ENCODE results near the gene FLOT1. TPM values are rescaled to one million over a fixed set of nuclear protein-coding genes. Genes with fewer than 3 reads are reported as not detected.
"Not testable (repeated sequence)": the region's sequence is repeated elsewhere in the genome, so short reads cannot be mapped to it uniquely, and the experiment has no call there.

The FLOT1 gene
- total RNA-seq, 2 experiments from 2014 or later = 31.6 TPM

DNA sequence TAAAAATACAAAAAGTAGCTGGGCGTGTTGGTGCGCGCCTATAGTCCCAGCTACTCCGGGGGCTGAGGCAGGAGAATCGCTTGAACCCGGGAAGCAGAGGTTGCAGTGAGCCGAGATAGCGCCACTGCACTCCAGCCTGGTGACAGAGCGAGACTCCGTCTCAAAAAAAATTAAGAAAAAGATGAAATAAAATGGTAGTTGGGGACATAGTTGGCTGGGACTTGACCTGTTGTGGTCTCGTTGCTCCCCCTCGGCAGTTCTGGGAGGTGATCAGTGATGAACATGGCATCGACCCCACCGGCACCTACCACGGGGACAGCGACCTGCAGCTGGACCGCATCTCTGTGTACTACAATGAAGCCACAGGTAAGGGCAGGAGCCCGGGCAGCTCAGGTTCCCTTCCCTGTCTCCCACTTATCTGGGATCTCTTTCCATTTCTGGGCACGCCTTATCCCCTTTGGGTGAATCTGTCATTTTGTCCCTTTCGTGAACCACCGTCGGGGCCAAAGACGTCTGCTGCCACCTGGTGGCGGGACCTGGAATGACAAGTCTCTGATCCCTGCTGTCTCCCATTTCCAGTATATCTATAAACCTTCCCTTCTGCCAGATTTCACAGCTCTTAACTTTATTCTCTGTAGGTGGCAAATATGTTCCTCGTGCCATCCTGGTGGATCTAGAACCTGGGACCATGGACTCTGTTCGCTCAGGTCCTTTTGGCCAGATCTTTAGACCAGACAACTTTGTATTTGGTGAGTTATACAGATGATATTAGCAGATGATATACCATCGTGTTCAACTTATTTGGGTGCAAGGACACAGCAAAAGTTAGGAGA, 20.0 kb downstream of the FLOT1 start:
- H3K27me3 Mint-ChIP-seq = no peaks in the 10 kb centered on the region
- Histone ChIP-seq H3K4me1 (ENCODE audit: insufficient read depth, low read length) (peaks cover 66% of the 10 kb centered on the region), H3K36me3 (ENCODE audit: insufficient read depth, low read length) (peaks cover 50% of the 10 kb centered on the region), H3K27ac (ENCODE audit: low read depth in 1 of 2, low read length in 2 of 2) (peak overlapping the region in 1 of 2 donors; percentile 85), H3K27me3 (ENCODE audit: control insufficient read depth in 1 of 2, insufficient read depth in 2 of 2, low read length in 2 of 2) (no peaks in the 10 kb centered on the region), H3K4me3 (ENCODE audit: low read length) (peak overlapping the region; percentile 63), H3K9me3 (ENCODE audit: control insufficient read depth in 1 of 2, insufficient read depth in 1 of 2, low read length in 2 of 2) (no peaks in the 10 kb centered on the region)
- ATAC-seq (ENCODE audit: poor library complexity) (no peak), DNase-seq (peak; percentile 71 to 93 (median 86))
- ChIA-PET CTCF (interaction anchor here (0.5 to 20.2 kb wide), 18 partner anchors 9 to 269 kb away, joined by 3 to 526 read pairs (median 6); partner anchors contain the start of genes ABCF1, ATAT1, DHX16 and MRPS18B), POLR2A (interaction anchor here (0.5 to 11.0 kb wide), 20 partner anchors 9 to 256 kb away, joined by 3 to 381 read pairs (median 6); partner anchors contain the start of genes ABCF1, DHX16, FLOT1 and MRPS18B)
- peak overlapping the region; percentile 99 for H3K4me3 Mint-ChIP-seq
- TF ChIP-seq, protein P1, sequence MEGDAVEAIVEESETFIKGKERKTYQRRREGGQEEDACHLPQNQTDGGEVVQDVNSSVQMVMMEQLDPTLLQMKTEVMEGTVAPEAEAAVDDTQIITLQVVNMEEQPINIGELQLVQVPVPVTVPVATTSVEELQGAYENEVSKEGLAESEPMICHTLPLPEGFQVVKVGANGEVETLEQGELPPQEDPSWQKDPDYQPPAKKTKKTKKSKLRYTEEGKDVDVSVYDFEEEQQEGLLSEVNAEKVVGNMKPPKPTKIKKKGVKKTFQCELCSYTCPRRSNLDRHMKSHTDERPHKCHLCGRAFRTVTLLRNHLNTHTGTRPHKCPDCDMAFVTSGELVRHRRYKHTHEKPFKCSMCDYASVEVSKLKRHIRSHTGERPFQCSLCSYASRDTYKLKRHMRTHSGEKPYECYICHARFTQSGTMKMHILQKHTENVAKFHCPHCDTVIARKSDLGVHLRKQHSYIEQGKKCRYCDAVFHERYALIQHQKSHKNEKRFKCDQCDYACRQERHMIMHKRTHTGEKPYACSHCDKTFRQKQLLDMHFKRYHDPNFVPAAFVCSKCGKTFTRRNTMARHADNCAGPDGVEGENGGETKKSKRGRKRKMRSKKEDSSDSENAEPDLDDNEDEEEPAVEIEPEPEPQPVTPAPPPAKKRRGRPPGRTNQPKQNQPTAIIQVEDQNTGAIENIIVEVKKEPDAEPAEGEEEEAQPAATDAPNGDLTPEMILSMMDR (IDR thresholded peaks at IDR 0.05) = peak; percentile 98
- peaks cover 71% of the 10 kb centered on the region for H3K36me3 Mint-ChIP-seq (ENCODE audit: low read depth)
- intact Hi-C loops (cut with DNase I, micrococcal nuclease) = loop anchor here (1.0 to 5.0 kb wide), 7 partner anchors 8 to 240 kb away; partner anchors contain the start of genes ABCF1 (in 1 of the 2) and ATAT1 (in 1 of the 2)
- H3K4me1 Mint-ChIP-seq (ENCODE audit: low read depth) = peaks cover 67% of the 10 kb centered on the region
- no peaks in the 10 kb centered on the region for H3K9me3 Mint-ChIP-seq
- peak overlapping the region; percentile 95 for H3K27ac Mint-ChIP-seq

DNA sequence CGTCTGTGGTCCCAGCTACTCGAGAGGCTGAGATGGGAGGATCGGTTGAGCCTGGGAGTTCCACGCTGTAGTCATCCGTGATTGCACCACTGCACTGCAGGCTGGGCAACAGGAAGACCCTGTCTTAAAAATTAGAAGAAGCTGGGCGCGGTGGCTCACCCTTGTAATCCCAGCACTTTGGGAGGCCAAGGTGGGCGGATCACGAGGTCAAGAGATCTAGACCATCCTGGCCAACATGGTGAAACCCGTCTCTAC, 20.5 kb downstream of the FLOT1 start:
- H3K4me1 ChIP-seq (ENCODE audit: insufficient read depth, low read length) = peaks cover 67% of the 10 kb centered on the region
- CTCF ChIA-PET = interaction anchor here (0.6 to 20.2 kb wide), 17 partner anchors 10 to 268 kb away, joined by 3 to 526 read pairs (median 6); partner anchors contain the start of genes ABCF1, ATAT1, DHX16 and MRPS18B
- peaks cover 73% of the 10 kb centered on the region for H3K36me3 Mint-ChIP-seq (ENCODE audit: low read depth)
- peak in 4 of 14 experiments; percentile 8 to 74 (median 48) for DNase-seq
- peak overlapping the region; percentile 95 for H3K27ac Mint-ChIP-seq
- intact Hi-C loops (cut with DNase I, micrococcal nuclease) = loop anchor here (1.0 to 5.0 kb wide), 7 partner anchors 8 to 239 kb away; partner anchors contain the start of genes ABCF1 (in 1 of the 2) and ATAT1 (in 1 of the 2)
- not testable (repeated sequence) for ATAC-seq (ENCODE audit: poor library complexity); H3K9me3 Mint-ChIP-seq; H3K27me3 ChIP-seq (ENCODE audit: control insufficient read depth in 1 of 2, insufficient read depth in 2 of 2, low read length in 2 of 2); H3K9me3 ChIP-seq (ENCODE audit: control insufficient read depth in 1 of 2, insufficient read depth in 1 of 2, low read length in 2 of 2); H3K27me3 Mint-ChIP-seq
- H3K4me3 ChIP-seq (ENCODE audit: low read length) = peak overlapping the region; percentile 63
- peaks cover 45% of the 10 kb centered on the region for H3K36me3 ChIP-seq (ENCODE audit: insufficient read depth, low read length)
- H3K4me3 Mint-ChIP-seq = peak overlapping the region; percentile 99
- peaks cover 70% of the 10 kb centered on the region for H3K4me1 Mint-ChIP-seq (ENCODE audit: low read depth)
- H3K27ac ChIP-seq (ENCODE audit: low read depth in 1 of 2, low read length in 2 of 2) = peak overlapping the region; percentile 57 to 85
- POLR2A ChIA-PET = interaction anchor here (0.7 to 11.0 kb wide), 22 partner anchors 9 to 255 kb away, joined by 3 to 381 read pairs (median 6); partner anchors contain the start of genes ABCF1, DHX16, FLOT1 and GTF2H4

DNA sequence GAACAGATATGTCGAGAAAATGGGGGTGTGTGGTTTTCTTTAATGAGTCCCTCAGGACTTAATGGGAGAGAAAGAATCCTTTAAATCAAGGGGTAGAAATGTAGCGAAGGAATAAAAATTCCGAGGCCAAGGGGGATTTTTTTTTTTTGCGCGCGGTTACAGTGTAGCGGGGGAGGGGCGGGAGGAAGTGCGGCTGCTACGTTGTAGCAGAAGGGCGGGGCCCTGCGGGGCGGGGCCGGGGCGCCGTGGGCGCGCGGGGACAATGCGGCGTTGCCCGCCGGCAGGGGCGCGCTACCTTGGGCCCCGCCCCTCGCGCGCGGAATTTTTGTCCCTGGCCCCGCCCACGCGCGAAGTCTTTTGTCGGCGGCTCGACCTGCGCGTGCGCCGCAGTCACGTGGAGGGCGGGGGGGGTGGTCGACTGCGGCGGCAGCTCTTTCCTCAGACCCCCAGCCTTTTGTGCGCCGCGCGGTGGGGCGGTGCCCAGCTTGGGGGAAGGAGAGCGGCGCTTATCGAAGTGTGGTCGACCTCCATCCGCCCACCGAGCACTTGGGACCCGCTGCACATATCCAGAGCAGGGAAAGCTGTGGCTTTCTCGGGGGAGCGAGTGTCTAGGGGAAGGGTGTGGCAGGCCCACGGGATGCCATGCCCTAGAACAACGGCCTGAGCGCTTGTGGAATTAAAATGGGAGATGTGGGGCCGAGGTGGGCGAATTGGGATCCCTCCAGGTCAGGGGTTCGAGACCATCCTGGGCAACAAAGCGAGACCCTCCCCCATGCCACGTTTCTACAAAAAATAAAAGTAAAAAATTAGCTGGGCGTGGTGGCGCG, 21.1 kb downstream of the FLOT1 start:
- Histone ChIP-seq H3K27me3 (ENCODE audit: control insufficient read depth in 1 of 2, insufficient read depth in 2 of 2, low read length in 2 of 2) (no peaks in the 10 kb centered on the region), H3K4me1 (ENCODE audit: insufficient read depth, low read length) (peaks cover 73% of the 10 kb centered on the region), H3K4me3 (ENCODE audit: low read length) (peak overlapping the region; percentile 73), H3K9me3 (ENCODE audit: control insufficient read depth in 1 of 2, insufficient read depth in 1 of 2, low read length in 2 of 2) (no peaks in the 10 kb centered on the region), H3K27ac (ENCODE audit: low read depth in 1 of 2, low read length in 2 of 2) (peak overlapping the region; percentile 85), H3K36me3 (ENCODE audit: insufficient read depth, low read length) (peaks cover 39% of the 10 kb centered on the region)
- no peaks in the 10 kb centered on the region for H3K27me3 Mint-ChIP-seq
- peaks cover 73% of the 10 kb centered on the region for H3K4me1 Mint-ChIP-seq (ENCODE audit: low read depth)
- ATAC-seq (ENCODE audit: poor library complexity) = peak; percentile 35
- no peaks in the 10 kb centered on the region for H3K9me3 Mint-ChIP-seq
- peak overlapping the region; percentile 95 for H3K27ac Mint-ChIP-seq
- peak; percentile 89 to 99 (median 95) for DNase-seq
- TF ChIP-seq, protein P1 (IDR thresholded peaks at IDR 0.05) = peak; percentile 23
- intact Hi-C loops (cut with DNase I, micrococcal nuclease) = loop anchor here (1.0 to 5.0 kb wide), 9 partner anchors 9 to 239 kb away; partner anchors contain the start of genes MRPS18B (in 2 of the 2), PPP1R10 (in 2 of the 2), ABCF1 (in 1 of the 2) and ATAT1 (in 1 of the 2)
- peak overlapping the region; percentile 99 for H3K4me3 Mint-ChIP-seq
- ChIA-PET POLR2A (interaction anchor here (0.7 to 11.0 kb wide), 21 partner anchors 10 to 508 kb away, joined by 3 to 381 read pairs (median 7); partner anchors contain the start of genes ABCF1, DHX16, FLOT1 and GTF2H4), CTCF (interaction anchor here (1.0 to 20.2 kb wide), 14 partner anchors 10 to 268 kb away, joined by 3 to 526 read pairs (median 6); partner anchors contain the start of genes ABCF1, ATAT1, DHX16 and MRPS18B)
- H3K36me3 Mint-ChIP-seq (ENCODE audit: low read depth) = peaks cover 69% of the 10 kb centered on the region

Measured in CD4-positive, alpha-beta T cell (primary cell).